Loucy (cell line): ENCODE data around the gene BARHL2.

Experiments used
- H2AFZ ChIP-seq: fragments of 200-600 bp; sonication (generic); 2 replicates; pipeline ENCODE4 v1.6.0; 2016; ENCODE audit warnings: antibody characterized with exemption, mild to moderate bottlenecking, low read length, moderate library complexity
- H3F3A ChIP-seq: fragments of 200-600 bp; 2 replicates; pipeline ENCODE4 v1.6.0; 2016; ENCODE audit warnings: antibody characterized with exemption, low read depth, mild to moderate bottlenecking
- H3K27me3 ChIP-seq: fragments of 200-600 bp; sonication (generic); 2 replicates; pipeline ENCODE4 v1.6.1; 2014; ENCODE audit warnings: low read length, mild to moderate bottlenecking; ENCODE audit not compliant: insufficient read depth, poor library complexity, severe bottlenecking
- H3K36me3 ChIP-seq: fragments of 200-600 bp; sonication (generic); 2 replicates; pipeline ENCODE4 v1.6.1; 2016; ENCODE audit warnings: low read length; ENCODE audit not compliant: insufficient read depth
- H3K4me1 ChIP-seq: fragments of 200-600 bp; sonication (generic); 2 replicates; pipeline ENCODE4 v1.5.1; 2014; ENCODE audit warnings: low read length, mild to moderate bottlenecking; ENCODE audit not compliant: insufficient read depth, poor library complexity, severe bottlenecking
- H3K4me2 ChIP-seq: fragments of 200-600 bp; sonication (generic); 2 replicates; pipeline ENCODE4 v1.6.0; 2014; ENCODE audit warnings: antibody characterized with exemption, low read length, low read depth, mild to moderate bottlenecking; ENCODE audit not compliant: poor library complexity, severe bottlenecking
- H3K4me3 ChIP-seq: fragments of 200-600 bp; sonication (generic); 2 replicates; pipeline ENCODE4 v1.5.1; 2014; ENCODE audit warnings: low read length, mild to moderate bottlenecking, mixed read lengths; ENCODE audit not compliant: poor library complexity, severe bottlenecking
- H3K79me2 ChIP-seq: fragments of 200-600 bp; sonication (generic); 2 replicates; pipeline ENCODE4 v1.6.1; 2014; ENCODE audit warnings: low read length; ENCODE audit not compliant: insufficient read depth
- H3K9ac ChIP-seq: fragments of 200-600 bp; sonication (generic); 2 replicates; pipeline ENCODE4 v1.6.0; 2014; ENCODE audit warnings: mild to moderate bottlenecking, low read depth, low read length, moderate library complexity; ENCODE audit not compliant: poor library complexity, severe bottlenecking
- H3K9me2 ChIP-seq: fragments of 200-600 bp; sonication (generic); replicated peaks from 2 replicates; pipeline ENCODE4 v1.6.1; 2016; ENCODE audit warnings: low read depth, low read length, mixed read lengths
- H3K9me3 ChIP-seq: fragments of 200-600 bp; sonication (generic); 2 replicates; pipeline ENCODE4 v1.6.1; 2014; ENCODE audit warnings: mild to moderate bottlenecking, antibody characterized with exemption, low read length, low read depth; ENCODE audit not compliant: insufficient read depth
- H4K20me1 ChIP-seq: fragments of 200-600 bp; sonication (generic); 2 replicates; pipeline ENCODE4 v1.6.0; 2014; ENCODE audit warnings: antibody characterized with exemption, low read length, mild to moderate bottlenecking; ENCODE audit not compliant: insufficient read depth, poor library complexity, severe bottlenecking
- CTCF ChIP-seq: fragments of 200-600 bp; sonication (generic); conservative IDR thresholded peaks from 2 replicates; pipeline ENCODE4 v1.5.1; 2014; ENCODE audit warnings: mild to moderate bottlenecking, antibody characterized with exemption, low read length
- EZH2phosphoT487 ChIP-seq: fragments of 200-600 bp; IDR thresholded peaks from 2 replicates; pipeline ENCODE4 v1.6.1; 2018; ENCODE audit warnings: antibody characterized with exemption, mild to moderate bottlenecking, moderate library complexity, borderline replicate concordance

BARHL2 gene

GRCh38 chr1:90716552-90717355 is at the start of gene BARHL2:
BARHL2 (minus strand) TSS chr1:90717302; CDS start chr1:90717195, 107 bp downstream.
- TF ChIP-seq EZH2phosphoT487 (no peak), CTCF (no peak)
- no peak within 1 kb of the TSS for H3K9ac ChIP-seq
- H3K9me3 ChIP-seq, result no peaks in the 10 kb centered on the region
- H3K4me3 ChIP-seq, result no peak within 1 kb of the TSS
- no peak within 1 kb of the TSS for H3K4me2 ChIP-seq
- H3K36me3 ChIP-seq, result no peaks in the 10 kb centered on the region
- no peaks in the 10 kb centered on the region for H3F3A ChIP-seq
- H2AFZ ChIP-seq, result no peak within 1 kb of the TSS
- peaks cover 3% of the 10 kb centered on the region for H3K4me1 ChIP-seq
- H3K79me2 ChIP-seq, result no peaks in the 10 kb centered on the region
- H4K20me1 ChIP-seq, result no peaks in the 10 kb centered on the region
- no peaks in the 10 kb centered on the region for H3K9me2 ChIP-seq
- H3K27me3 ChIP-seq, result no peaks in the 10 kb centered on the region

GRCh38 chr1:90763930-90764329 is 46.8 kb upstream of the BARHL2 start:
- H3K4me3 ChIP-seq, result no peak overlapping the region
- no peaks in the 10 kb centered on the region for H4K20me1 ChIP-seq
- no peak overlapping the region for H3K4me2 ChIP-seq
- no peaks in the 10 kb centered on the region for H3K9me2 ChIP-seq
- no peak overlapping the region for H3K9ac ChIP-seq
- no peaks in the 10 kb centered on the region for H3K79me2 ChIP-seq
- TF ChIP-seq CTCF (no peak), EZH2phosphoT487 (no peak)
- H3K9me3 ChIP-seq, result no peaks in the 10 kb centered on the region
- H3F3A ChIP-seq, result no peaks in the 10 kb centered on the region
- H2AFZ ChIP-seq, result no peak overlapping the region
- no peaks in the 10 kb centered on the region for H3K4me1 ChIP-seq
- no peaks in the 10 kb centered on the region for H3K27me3 ChIP-seq
- H3K36me3 ChIP-seq, result no peaks in the 10 kb centered on the region

DNA sequence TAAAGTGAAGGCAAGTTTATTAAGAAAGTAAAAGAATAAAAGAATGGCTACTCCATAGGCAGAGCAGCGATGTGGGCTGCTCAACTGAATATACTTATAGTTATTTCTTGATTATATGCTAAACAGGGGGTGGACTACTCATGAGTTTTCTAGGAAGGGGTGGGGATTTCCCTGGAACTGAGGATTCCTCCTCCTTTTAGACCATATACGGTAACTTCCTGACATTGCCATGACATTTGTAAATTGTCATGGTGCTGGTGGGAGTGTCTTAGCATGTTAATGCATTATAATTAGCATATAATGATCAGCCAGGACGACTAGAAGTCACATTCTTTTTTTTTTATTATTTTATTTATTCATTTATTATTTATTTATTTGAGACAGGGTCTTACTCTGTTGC is 46.4 kb upstream of the BARHL2 start:
- Histone ChIP-seq H3K36me3 (no peaks in the 10 kb centered on the region), H2AFZ (no peak overlapping the region), H3K9me2 (no peaks in the 10 kb centered on the region), H4K20me1 (no peaks in the 10 kb centered on the region), H3F3A (no peaks in the 10 kb centered on the region), H3K27me3 (no peaks in the 10 kb centered on the region), H3K4me2 (no peak overlapping the region), H3K4me1 (no peaks in the 10 kb centered on the region), H3K9ac (no peak overlapping the region), H3K79me2 (no peaks in the 10 kb centered on the region), H3K9me3 (no peaks in the 10 kb centered on the region), H3K4me3 (no peak overlapping the region)
- TF ChIP-seq CTCF (no peak), EZH2phosphoT487 (no peak)
